Kidney glomerular epithelial cell (primary cell): ENCODE data around the gene LMBR1L.

Experiments
- DNase-seq: peaks from one replicate; lab custom pipeline; 2025; lab: John Stamatoyannopoulos, UW

Gene LMBR1L

DNA sequence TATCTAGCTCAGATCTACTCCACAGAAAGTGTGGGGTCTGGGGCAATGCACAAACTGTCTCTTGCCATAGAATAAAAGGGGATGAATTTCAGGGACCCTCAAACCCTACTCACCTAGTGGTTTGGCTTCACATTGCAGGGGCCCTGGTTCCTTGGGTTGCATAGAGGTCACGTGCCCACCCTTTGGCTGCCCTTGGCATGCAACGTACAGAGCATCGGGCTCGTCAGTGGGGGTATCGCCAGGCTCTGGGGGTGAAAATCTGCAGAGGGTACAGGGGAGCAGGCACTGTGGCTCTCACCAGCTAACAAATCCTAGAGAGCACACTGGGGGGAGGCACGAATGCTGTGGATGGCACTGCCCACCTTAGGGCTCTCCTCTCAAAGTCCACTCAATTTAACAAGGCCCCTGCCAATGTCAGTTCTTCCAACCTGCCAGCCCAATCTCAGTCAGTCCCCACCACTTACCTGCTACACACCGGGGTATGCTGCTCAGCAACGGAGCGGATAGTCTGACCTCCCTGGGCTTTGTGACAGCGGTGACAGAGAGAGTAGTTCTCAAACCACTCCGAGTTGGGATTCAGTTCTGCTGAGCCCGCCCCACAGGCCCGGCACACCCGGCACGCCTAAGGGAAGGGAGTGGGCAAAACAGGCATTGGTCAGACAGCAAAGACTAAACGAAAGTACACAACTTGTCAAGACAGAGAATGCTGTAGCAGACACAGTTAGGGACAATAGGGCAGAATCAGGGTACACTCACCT is 58.0 kb downstream of the LMBR1L start:
- DNase-seq = no peak

DNA sequence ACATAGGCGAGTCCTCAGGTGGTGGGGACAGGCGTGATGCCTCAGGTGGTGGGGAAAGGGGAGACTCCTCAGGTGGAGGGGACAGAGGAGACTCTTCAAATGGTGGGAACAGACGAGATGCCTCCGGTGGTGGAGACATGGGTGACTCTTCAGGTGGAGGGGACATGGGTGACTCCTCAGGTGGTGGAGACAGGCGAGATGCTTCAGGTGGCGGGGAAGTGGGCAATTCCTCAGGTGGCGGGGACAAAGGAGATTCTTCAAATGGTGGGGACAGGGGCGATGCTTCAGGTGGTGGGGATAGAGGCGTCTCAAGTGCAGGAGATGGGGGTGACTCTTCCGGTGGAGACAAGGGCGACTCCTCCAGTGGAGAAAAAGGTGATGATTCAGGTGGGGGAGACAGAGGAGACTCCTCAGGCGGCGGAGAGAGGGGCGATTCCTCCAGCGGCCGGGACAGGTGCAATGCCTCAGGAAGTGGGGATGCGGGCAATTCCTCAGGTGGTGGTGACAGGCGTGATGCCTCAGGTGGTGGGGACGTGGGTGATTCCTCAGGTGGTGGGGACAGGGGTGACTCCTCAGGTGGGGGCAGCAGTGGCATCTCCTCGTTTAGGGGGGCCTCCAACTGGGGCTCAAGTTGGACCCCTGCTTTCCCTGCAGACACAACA is 58.7 kb downstream of the LMBR1L start:
- DNase-seq = no peak

DNA sequence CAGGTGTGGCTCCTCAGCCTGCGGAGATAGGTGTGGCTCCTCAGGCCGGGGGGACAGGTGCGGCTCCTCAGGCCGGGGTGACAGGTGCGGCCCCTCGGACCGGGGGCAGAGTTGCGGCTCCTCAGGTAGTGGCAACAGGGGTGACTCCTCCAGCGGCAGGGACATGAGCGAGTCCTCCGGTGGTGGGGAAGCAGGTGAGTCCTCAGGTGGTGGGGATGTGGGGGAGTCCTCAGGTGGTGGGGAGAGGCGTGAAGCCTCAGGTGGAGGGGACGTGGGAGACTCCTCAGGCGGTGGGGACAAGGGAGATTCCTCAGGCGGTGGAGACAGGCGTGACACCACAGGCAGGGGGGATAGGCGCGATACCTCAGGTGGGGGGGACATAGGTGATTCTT is 59.3 kb downstream of the LMBR1L start:
- no peak for DNase-seq

GRCh38 chr12:49050507-49051372 is 59.9 kb downstream of the LMBR1L start:
- no peak for DNase-seq

GRCh38 chr12:49049566-49050224 is 61.0 kb downstream of the LMBR1L start:
- no peak for DNase-seq

- DNase-seq = no peak
These were observed 61.7 kb downstream of the LMBR1L start for GRCh38 chr12:49048953-49049352.
